KOPT-K1 (cell line): ENCODE measurements around the gene SIX5.
A peak's percentile ranks its signal among the peaks of the same experiment; 100 is the strongest.

Experiments
- H3K27ac ChIP-seq: fragments of 200-600 bp; sonication (generic); 2 replicates; pipeline ENCODE4 v1.5.1; 2016; ENCODE audit warnings: antibody characterized with exemption, mild to moderate bottlenecking, low read depth, low read length; ENCODE audit not compliant: poor library complexity, severe bottlenecking
- H3K36me3 ChIP-seq: fragments of 200-600 bp; sonication (generic); 2 replicates; pipeline ENCODE4 v1.5.1; 2017; ENCODE audit warnings: antibody characterized with exemption, mild to moderate bottlenecking, low read length, moderate library complexity; ENCODE audit not compliant: insufficient read depth
- H3K9me3 ChIP-seq: fragments of 200-600 bp; sonication (generic); 2 replicates; pipeline ENCODE4 v1.5.1; 2017; ENCODE audit warnings: antibody characterized with exemption, low read length, mild to moderate bottlenecking; ENCODE audit not compliant: insufficient read depth, poor library complexity, severe bottlenecking

The SIX5 gene

DNA sequence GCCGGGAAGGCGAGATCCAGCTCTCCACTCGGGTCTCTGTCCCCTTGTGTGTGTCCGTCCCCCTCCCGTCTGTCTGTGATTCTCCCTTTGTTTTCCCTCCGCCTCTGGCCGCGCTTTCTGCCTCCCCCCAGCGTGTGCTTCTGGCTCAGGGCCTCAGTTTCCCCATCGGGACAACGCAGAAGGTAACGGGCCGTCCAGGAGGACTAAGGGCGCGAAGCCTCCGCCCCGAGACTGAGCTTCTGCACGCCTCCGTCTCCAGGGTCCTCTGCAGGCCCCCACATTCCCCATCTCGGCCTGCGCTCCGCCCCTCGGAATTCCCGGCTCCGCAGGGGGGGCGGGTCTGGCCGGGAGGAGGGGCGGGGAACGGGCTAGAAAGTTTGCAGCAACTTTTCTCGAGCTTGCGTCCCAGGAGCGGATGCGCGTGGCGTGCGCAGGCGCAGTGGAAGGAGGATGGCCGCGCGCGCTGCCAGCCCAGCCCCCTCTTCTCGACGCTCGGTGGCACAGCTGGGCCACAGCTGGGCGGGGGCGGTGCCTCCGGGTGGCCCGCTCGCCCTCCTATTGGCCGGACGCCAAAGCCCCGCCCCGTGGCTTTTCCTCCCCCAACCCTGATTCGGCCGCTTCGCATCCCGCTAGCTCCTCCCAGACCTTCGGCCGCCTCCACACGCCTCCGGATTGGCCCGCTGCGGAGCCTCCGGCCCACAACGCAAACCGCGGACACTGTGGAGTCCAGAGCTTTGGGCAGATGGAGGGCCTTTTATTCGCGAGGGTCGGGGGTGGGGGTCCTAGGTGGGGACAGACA lies at the start of gene SIX5:
Gene SIX5 (minus strand): TSS at position 269 of the 799 bp plus-strand sequence. CDS start 408 bp downstream, outside the sequence.
- H3K9me3 ChIP-seq: no peaks in the 10 kb centered on the region
- H3K27ac ChIP-seq: peak within 1 kb of the TSS; percentile 57
- H3K36me3 ChIP-seq: no peaks in the 10 kb centered on the region

DNA sequence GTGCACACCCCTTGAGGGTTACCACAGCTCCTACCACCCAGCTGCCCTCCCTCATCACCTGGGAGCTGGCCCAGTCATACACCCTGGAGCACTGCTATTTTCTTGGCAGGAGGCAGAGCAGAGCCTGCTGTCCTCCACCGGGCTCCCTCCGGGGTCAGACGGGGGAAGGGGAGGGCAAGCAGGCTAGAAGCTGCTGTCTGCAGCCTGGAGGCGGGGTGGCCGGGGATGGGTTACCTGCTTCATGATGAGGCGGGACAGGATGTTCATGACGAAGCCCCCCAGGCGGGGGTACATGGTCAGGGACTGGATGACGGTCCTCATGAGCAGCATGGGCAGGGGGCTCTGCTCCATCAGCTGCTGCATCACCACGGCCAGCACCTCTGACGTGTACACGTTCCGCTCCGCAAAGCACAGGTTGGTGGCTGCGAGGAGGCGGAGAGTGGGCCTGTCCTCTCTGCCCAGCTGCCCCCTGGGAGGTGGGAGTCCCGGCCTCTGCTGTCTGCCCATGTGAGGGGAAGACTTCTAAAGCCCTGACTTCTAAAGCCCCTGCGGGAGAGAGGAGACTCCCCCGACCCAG lies 48.8 kb upstream of the SIX5 start:
- Histone ChIP-seq H3K9me3 (no peaks in the 10 kb centered on the region), H3K27ac (no peak overlapping the region), H3K36me3 (peaks cover 57% of the 10 kb centered on the region)

DNA sequence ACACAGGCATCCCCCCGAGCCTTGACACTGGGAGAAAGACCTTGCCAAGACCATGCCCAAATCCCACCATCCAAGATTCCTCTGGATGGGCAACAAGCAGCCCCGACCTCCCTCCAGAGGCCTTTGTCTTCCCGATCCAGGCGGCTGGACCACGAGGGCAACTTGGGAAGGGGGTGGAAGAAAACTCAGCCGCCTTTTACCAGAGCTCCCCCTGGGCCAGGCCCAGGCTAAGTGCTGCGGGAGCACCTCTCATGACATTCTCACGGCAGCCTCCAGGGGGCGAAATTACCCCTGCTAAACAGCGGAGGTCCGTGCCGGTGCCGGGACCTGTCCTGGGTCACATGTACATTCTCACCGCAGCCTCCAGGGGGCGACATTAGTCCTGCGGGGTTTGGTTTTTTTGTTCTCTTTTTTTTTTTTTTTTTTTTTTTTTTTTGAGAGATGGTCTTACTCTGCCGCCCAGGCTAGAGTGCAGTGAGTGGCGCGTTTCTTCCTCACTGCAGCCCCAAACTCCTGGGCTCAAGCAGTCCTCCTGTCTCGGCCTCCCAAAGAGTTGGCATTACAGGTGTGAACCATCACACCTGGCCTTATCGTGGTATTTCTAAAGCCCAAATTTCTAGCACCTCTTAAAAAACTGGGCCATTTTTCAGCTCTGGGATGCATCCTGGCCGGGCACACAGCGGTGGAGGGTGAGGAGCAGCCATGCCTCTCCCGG lies 48.1 kb upstream of the SIX5 start:
- H3K27ac ChIP-seq: no peak overlapping the region
- H3K36me3 ChIP-seq: peaks cover 51% of the 10 kb centered on the region
- no peaks in the 10 kb centered on the region for H3K9me3 ChIP-seq

DNA sequence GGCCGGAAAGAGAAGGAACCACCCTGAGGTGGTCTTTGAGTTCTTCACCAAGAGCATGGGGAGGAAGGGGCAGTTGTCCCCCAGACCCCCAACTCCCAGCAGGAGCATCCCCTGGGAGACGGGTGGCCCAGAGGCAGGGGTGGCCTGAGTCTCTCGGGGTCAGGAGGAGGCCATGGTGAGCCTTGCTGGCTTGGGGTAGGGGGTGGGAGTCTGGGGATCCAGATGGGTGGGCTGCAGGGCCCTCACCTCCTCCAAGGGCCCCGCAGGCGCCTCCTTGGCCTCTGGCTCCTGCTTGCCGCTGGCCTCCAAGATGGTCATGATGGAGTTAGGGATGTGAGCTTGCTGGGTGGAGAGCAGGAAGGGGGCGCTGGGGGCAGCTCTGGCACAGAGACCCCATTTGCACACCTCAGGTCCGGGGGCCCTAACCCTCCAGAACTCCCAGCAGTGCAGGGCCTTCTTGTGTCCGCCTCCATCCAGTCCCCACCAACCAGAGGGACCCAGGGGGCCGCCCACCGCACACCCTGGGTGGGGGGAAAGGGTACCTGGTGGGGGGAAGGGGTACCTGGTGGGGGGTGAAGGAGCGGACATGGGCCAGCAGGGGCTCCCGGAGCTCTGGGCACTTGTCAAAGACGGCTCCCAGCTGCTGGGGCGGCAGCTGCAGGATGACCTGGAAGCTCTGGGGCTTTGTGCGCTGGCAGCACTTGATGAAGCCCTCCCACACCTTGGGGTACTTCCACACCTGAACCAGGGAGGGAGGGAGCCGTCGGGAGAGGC lies 47.4 kb upstream of the SIX5 start:
- H3K36me3 ChIP-seq: peaks cover 44% of the 10 kb centered on the region
- H3K27ac ChIP-seq: no peak overlapping the region
- no peaks in the 10 kb centered on the region for H3K9me3 ChIP-seq

DNA sequence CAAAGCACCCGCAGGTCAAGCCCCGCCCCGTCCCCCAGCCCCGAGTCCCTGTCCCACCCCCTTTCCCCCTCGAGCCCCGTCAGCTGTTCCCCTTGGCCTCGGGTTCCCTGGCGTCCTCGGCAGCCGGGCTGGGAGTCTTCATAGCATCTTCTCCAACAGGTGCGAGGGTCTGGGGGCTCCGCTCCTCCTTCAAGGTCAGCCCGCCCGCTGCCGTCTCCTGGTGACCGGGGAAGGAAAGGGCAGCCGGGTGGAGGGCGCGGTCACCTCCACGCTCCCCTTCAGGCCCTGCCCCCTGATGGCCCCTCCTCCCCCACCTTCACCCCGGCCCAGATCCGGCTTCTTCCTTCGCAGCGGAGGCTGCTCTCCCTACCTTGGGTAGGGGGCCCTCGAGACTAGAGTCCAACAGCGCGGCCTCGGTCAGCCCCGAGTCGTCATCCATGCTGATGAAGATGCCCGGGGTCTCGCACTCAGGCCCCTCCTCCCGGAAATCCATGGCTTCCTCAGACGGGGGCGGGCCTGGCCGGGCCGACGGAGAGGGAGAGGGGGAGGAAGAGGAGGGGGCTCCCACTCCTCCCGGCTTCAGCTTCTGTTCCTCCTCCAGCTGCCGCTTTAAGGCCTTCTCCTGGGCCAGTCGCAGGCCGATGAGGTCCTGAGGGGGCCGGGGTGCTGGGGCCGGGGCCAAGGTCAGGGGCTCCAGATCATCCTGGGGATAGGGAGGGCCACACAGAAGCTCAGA lies 46.6 kb upstream of the SIX5 start:
- no peak overlapping the region for H3K27ac ChIP-seq
- no peaks in the 10 kb centered on the region for H3K9me3 ChIP-seq
- H3K36me3 ChIP-seq: peaks cover 37% of the 10 kb centered on the region

DNA sequence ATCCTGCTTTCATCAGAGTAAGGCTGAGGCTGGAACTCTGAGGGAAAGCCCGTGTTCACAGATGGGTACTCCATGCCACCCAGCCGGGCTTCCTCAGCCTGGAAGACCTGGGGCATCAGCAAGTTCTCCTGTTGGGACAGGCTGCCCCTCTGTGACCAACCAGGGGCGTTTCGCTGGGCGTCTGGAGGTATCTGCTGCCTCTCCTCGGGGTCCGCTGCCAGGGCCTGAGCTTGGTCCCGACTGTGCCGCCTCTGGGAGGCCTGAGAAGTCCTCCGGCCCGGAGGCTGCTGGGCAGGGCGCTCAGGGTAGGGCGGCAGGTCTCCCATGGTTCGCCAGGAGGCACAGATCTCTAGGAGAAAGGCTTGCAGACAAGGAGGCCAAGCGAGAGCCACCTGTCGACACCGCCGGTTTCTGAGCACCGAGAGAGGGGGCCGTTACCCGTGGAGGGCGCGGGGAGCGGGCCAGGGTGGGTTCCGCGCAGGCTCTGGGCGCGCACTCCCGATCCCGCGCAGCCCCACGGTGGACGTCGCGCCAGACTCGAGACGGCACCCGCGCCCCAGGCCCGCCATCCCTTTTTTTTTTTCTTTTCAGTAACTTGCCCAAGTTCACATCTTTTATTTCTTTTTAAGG lies 45.9 kb upstream of the SIX5 start, which contains the start of gene RSPH6A:
Gene RSPH6A (minus strand): TSS at position 458 of the 630 bp plus-strand sequence. CDS start 132 bp downstream, at position 326.
- H3K27ac ChIP-seq: no peak within 1 kb of the TSS
- peaks cover 30% of the 10 kb centered on the region for H3K36me3 ChIP-seq

DNA sequence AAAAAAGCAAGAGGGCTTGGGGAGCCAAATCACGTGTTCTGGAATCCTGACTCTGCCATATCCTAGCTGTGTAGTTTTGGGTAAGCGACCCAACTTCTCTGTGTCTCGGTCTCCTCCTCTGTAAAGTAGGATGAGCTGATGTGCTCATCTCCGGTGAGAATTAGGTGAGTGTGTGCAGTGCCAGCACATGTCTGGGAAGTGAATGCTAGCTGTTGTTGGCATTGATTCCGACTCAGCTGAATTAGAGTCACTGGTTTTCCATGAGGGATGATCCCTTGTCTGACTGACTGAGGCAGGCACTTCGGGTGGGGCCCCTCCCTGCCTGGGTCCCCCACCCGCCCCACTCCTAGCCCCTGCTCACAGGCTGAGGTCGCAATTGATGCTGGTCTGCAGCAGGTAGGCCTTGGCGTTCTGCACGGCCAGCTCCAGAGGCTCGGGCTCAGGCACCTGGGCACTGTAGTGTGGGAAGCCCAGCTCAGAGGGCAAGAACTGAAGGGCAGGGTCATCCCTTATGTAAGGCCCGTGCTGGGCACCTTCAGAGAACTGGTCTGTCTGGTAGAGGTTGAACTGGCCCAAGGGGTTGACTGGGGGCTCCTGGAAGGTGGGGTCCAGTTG lies 45.2 kb upstream of the SIX5 start:
- Histone ChIP-seq H3K36me3 (peaks cover 23% of the 10 kb centered on the region), H3K9me3 (no peaks in the 10 kb centered on the region), H3K27ac (no peak overlapping the region)

More for the DNA sequence above, 45.9 kb upstream of the SIX5 start, which contains the start of gene RSPH6A:
- no peaks in the 10 kb centered on the region for H3K9me3 ChIP-seq

DNA sequence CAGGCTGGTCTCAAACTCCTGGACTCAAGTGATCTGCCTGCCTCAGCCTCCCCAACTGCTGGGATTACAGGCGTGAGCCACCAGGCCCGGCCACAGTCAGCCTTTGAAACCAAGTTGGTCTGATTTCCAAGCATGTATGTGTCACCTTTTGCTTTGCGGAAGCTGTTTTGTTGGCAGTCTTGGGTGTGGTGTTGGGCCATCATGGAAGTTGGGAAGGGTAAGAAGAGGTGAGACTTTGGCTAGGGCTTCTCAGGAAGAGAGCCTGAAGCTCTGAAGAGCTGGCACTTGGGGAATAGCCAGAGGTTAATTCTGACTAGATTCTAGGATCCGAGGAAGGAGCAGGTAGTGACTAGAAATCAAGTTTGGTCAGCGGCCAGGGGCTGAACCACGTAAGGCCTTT lies 43.2 kb upstream of the SIX5 start:
- no peak overlapping the region for H3K27ac ChIP-seq
- H3K9me3 ChIP-seq: no peaks in the 10 kb centered on the region

DNA sequence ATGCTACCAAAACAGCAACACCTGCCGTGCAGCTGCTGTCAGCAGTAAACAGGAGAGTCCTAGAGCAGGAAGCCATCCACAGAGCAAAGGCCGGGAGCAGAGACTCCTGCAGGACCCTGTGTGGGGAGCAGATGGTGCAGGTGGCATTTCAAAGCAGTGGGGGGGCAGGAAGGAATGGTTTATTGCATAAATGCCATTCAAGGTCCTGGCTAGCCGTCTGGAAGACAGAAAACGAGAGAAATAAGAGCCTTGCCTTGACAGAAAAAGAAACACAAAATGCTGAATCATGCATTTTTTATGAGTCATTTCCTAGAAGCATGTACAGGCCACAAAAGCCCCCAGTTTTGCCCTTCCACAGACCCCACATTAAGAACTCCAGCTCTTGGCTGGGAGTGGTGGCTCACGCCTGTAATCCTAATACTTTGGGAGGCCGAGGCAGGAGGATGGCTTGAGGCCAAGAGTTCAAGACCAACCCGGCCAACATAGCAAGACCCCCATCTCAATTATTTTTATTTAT lies 40.6 kb upstream of the SIX5 start:
- Histone ChIP-seq H3K36me3 (peaks cover 8% of the 10 kb centered on the region; the same call in 1 of the 2 replicates), H3K9me3 (no peaks in the 10 kb centered on the region), H3K27ac (no peak overlapping the region)

More for the DNA sequence above, 43.2 kb upstream of the SIX5 start:
- H3K36me3 ChIP-seq: peaks cover 20% of the 10 kb centered on the region

DNA sequence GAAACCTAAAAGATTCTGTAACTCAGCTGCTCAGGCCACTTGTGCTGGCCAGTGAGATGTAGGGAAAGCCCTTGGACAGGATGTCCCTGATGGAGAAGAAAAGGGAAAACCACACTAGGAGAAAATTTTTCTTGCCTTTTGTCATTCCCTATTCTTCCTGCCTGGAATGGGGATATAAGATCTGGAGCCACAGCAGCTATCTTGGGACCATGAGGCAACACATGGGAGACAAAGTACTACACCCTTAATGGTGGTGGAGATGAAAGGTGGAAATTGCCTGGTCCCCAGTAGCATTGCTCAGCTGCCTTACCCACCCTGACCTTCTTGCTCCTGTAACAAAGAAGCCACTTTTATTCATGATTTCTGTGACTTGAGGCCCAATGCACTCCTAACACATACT lies 36.7 kb upstream of the SIX5 start:
- H3K9me3 ChIP-seq: no peaks in the 10 kb centered on the region
- H3K36me3 ChIP-seq: no peaks in the 10 kb centered on the region
- H3K27ac ChIP-seq: no peak overlapping the region

DNA sequence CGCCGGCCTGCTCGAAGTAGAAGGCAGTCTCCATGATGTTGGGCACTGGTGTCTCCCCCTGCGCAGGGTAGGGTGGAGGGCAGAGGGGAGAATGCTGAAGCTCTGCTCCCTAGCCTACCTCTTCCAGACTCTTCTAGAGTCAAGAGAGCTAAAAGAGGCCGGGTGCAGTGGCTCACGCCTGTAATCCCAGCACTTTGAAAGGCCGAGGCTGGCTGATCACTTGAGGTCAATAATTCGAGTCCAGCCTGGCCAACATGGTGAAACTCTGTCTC lies 35.8 kb upstream of the SIX5 start:
- H3K9me3 ChIP-seq: no peaks in the 10 kb centered on the region
- no peaks in the 10 kb centered on the region for H3K36me3 ChIP-seq
- H3K27ac ChIP-seq: no peak overlapping the region

DNA sequence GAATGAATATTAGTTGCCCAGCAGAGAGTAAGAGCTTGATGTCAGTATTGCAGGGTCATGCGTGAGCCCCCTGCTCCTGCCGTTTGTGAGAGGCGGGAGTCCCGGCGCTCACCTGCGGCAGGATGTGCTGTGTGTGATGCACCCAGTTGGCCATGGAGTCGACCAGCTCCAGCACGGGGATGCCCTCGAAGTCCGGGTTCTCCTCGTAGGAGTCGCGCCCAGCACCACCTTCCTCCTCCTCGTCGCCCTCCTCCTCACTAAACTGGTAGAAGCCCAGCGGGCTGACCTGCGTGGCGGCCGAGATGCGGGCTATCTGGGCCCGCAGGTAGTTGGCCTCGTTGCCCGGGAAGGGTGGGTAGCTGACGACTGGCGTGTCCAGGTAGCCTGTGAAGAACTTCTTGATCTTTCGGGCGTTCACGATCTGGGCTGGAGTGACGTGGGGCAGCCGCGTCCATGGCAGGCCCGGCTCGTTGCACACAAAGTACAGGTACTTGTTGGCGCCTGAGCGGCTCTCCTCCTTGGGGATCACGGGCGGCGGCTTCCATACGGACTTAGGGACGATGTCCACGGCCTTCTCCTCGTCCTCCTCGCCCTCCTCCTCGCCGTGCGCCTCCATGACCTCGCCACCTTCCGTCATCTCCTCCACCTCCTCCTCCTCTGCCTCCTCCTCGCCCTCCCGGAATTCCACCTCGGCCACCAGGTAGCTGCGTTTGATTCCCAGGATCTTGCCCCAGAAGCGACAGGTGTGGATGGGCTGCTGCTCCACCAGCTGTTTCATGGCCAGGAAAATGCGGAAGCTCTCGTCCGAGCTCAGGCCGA lies 35.3 kb upstream of the SIX5 start:
- no peaks in the 10 kb centered on the region for H3K36me3 ChIP-seq
- H3K9me3 ChIP-seq: no peaks in the 10 kb centered on the region
- H3K27ac ChIP-seq: no peak overlapping the region

DNA sequence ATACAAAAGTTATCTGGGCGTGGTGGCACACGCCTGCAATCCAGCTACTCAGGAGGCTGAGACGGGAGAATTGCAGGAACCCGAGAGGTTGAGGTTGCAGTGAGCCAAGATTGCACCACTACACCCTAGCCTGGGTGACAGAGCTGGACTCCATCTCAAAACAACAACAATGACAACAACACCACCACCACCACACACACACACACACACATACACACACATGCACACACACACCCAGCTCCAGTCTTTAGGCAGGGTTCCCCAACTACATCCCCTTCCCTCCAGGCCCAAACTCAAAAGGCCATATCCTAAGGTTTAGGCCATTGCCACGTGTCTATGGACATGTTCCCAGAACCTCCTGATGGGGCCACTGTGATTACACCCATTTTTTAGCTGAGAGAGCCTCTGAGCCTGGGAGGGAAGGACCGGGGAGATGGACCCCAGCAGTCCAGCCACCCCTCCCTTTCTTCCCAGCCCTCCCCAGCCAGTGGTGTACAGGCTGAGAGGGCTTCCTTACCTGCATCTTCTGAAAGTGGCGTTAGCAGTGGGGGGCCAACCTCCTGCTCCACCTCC lies 32.6 kb upstream of the SIX5 start:
- H3K9me3 ChIP-seq: no peaks in the 10 kb centered on the region
- H3K36me3 ChIP-seq: no peaks in the 10 kb centered on the region
- H3K27ac ChIP-seq: no peak overlapping the region
